GM18858 (cell line): Measurements from ENCODE around the gene OR2C1.

Experiments
- ATAC-seq: cut with Tn5 transposase; IDR thresholded peaks from one replicate; pipeline ENCODE4 v1.9.1; 2021; ENCODE audit not compliant: unreplicated experiment

OR2C1 gene

DNA sequence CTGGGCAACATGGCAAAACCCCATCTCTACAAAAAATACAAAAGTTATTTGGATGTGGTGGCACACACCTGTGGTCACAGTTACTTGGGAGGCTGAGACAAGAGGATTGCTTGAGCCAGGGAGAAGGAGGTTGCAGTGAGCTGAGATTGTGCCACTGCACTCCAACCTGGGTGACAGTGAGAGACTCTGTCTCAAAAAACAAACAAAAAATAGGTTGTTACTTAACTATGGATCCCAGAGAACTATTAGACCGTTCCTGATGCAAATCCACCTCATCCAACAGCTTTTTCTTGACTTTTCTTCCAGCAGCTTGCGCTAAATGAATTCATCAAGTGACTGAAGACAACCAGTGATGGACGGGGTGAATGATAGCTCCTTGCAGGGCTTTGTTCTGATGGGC, at the start of gene OR2C1:
Gene OR2C1 (plus strand): TSS at position 301 of the 400 bp plus-strand sequence. CDS start 52 bp downstream, at position 353.
- ATAC-seq: no peak

DNA sequence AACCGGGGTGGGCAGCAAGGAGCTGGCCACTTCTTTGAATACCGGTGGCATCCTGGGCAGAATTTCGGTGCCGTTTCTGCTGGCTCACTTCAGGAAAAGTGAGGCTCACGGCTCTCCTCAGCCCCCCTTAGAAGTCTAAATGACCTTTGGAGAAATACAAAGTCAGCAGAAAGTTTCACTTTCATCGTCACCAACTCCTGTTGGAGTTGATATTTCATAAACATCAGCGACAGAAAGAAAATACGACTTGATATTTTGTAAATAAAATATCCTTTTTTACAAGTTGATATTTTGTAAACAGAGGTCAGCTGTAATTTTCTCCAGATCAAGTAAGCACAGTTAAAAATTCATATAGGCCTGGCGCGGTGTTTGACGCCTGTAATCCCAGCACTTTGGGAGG, 49.6 kb upstream of the OR2C1 start:
- no peak for ATAC-seq

DNA sequence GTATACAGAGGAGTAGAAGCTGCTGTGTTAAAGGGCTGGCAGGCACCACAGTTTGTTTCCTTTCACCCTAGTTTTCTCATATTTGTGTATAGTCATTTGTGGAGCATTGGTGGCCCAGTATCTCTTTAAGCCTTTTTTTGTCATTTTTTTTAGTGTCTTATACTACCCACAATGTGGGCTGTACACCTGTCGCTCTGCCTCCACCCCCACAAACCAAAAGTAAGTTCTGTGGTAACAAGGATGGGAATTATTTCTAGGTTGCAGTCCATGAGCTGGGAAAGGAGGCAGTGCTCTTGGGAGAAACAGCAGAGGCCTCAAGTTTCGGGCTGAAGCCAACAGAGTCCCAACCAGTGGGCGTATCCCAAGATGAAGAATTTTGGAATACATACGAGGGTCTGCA, 44.2 kb upstream of the OR2C1 start:
- ATAC-seq: no peak

DNA sequence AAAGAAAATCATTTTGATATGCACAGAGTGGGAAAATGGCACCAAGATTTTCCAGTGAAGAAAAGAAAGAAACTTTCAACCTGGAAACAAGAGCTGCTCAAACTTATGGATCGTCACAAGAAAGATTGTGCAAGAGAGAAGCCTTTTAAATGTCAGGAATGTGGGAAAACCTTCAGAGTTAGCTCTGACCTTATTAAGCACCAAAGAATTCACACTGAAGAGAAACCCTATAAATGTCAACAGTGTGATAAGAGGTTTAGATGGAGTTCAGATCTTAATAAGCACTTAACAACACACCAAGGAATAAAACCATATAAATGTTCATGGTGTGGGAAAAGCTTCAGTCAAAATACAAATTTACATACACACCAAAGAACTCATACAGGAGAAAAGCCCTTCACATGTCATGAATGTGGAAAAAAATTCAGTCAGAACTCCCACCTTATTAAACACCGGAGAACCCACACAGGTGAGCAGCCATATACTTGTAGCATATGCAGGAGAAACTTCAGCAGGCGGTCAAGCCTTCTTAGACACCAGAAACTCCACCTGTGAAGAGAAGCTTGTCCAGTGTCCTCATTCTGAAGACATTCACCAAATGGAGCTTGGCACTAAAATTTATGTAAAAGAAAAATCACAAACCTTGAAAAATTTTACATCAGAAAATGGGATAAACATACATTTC, 38.2 kb upstream of the OR2C1 start:
- ATAC-seq: no peak

DNA sequence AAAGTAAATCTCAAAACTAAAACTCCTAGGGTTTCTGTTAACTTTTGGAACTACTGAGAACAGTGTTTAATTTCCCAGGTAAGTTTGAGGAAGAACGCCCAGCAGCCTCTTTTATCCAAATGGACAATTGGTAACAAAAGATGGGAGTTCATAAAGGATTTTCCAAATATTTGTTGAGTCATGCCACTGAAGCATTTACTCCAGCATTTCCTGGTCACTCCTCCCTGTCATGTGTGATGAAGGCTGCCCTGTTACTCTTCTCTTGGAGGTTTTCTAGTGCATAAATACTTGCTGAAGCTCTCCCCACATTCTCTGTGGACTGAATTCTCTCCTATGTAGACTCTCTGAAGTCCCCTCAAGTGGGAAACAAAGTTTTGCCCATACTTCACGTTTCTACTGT, 33.9 kb upstream of the OR2C1 start:
- no peak for ATAC-seq

DNA sequence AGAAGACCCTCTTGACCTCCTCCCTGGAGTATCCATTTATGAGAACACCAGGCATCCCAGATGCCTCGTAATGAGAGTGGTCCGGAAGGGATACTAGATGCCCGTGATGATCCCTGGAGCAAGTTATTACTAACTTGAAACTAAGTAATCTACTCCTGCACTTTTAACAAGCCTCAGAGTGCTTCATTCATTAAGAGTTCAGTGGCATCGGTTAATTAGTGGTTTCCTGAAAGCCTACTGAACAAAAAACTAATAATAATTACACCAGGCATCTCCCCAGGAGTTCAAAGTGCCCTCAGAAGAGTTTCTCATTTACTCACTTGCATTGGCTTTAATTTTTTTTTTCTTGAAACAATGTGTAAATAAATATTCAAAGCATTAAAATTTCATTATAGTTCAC, 28.2 kb upstream of the OR2C1 start:
- ATAC-seq: no peak

DNA sequence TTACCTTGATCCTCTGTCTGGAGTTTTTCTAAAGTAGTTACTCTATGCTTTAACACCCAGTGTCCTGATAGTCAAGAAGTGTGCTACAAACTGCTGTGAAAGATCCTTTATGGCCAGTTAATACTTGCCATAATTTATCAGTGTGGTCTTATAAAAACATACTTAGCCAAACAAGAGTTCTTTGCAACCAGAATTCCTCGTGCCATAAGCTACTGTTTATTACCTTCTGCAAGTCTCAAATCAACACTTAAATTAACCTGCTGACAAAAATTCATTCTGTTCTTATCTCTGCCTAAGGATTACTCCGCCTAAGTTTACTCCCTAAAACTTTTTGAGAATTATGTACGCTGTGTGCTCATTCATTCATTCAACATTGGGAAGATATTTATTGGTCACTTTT, 27.6 kb upstream of the OR2C1 start:
- ATAC-seq: no peak

DNA sequence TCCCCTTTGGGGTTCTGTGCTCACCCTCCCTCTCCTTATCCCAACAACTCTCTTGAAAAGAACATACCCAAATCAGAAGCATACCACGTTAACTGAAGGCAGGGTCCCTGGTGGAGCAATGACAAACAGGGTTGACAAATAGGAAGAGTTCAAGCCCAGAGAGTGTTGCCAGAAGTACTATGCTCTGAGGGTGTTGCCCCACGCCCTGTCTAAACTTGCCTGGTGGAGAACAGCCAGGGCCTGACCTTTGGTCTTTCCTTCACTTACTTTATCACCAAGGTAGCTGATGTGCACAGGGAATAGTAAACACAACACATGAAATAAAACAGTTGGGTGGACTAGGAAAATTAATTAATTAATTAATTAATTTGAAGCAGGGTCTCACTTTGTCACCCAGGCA, 27.0 kb upstream of the OR2C1 start:
- ATAC-seq: no peak

DNA sequence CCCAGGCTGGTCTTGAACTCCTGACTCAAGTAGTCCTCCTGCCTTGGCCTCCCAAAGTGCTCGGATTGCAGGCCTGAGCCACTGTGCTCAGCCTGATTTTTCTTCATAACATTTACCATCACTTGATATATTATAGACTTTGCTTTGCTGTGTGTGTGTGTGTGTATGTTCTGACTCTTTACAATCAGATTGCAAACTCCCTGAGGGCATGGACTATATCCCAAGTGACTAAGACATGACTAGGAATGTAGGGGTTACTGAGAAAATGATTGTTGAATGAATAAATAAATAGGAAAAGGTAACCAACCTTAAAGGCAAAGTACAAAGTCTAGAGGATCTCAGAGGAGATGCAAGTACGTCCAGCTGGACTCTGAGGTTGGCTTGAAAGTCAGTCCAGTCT, 9.6 kb upstream of the OR2C1 start:
- no peak for ATAC-seq

DNA sequence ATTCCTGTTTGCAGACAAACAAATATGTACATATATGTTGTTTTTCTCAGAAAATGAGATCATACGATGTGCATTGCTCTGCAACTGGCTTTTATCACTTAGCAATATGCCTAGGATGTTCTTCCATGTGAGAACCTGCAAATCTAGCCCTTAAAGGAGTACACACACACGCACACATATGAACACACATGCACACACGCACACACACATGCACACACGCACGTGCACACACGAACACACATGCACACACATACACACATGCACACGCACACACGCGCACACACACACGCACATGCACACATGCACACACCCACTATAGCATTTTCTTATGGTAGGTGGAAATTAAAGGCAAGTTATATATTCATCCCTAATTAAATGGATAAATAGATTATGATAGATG, 8.1 kb upstream of the OR2C1 start:
- no peak for ATAC-seq

DNA sequence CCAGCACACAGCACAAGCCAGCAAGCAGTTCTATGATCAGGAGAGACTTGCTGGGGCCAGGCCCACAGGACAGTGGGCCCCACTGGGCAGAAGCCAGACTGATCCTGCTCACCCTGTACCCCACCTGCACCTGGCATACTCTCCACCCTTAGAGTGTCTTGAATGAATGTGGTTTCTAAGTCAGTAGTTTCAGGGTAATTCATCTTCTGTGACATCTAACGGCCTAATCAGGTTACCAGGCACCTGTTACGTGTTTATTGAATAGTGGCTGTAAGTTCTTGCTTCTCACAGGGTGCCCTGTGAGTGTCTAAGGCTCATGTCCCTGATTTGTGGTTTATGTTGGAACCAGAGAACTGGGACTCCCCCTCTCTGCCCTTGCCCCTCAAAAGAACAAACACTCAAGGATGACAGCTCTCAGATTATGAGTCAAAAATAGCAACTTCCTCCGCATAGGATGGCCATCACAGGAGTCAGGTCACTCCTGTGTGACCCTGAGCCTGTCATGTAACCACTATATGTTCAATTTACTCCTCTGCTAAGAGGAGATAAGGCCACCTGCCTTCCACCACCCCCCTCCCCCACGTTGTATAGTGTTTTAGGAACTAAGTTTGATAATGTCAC, 7.0 kb upstream of the OR2C1 start:
- no peak for ATAC-seq

DNA sequence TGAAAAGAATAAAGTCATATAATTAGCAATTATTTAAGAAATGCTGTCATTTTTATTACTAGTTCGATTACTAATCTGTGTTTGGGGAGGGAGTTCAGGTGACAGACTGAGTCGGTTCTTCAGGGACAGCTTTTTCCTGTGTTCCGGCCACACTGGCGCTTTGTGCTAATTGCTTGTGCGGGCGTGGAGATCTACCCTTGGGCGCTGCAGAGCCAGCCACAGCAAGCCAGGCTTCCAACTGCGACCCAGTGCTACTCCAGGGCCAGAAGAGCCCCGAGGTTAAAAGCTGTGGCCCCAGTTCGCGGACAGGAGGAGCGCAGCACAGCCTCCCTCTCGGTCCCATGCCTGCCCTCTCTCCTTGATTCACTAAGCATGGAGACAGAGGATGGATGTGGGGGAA, 6.5 kb upstream of the OR2C1 start:
- ATAC-seq: no peak

DNA sequence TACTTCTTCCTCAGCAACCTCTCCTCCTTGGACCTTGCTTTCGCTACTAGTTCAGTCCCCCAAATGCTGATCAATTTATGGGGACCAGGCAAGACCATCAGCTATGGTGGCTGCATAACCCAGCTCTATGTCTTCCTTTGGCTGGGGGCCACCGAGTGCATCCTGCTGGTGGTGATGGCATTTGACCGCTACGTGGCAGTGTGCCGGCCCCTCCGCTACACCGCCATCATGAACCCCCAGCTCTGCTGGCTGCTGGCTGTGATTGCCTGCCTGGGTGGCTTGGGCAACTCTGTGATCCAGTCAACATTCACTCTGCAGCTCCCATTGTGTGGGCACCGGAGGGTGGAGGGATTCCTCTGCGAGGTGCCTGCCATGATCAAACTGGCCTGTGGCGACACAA, 429 bp downstream of the OR2C1 start:
- ATAC-seq: no peak

DNA sequence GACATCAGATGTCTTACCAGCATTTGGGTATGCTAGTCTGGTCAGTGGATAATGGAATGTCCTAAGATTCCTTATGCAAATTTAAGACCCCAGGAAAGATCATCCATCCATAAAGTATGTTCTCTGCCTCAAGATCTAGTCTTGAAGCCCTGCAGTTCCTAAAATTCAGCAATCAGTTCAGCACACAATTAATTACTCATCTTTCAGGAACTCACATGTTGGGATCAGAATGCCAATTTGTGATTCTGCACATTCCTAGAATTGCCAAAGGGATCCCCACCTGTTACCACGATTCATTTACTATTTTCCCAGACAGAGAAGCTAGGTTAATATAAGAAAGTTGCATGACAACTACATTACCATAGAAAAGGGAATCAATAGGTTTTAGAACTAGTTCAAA, 3.2 kb downstream of the OR2C1 start:
- ATAC-seq: no peak

DNA sequence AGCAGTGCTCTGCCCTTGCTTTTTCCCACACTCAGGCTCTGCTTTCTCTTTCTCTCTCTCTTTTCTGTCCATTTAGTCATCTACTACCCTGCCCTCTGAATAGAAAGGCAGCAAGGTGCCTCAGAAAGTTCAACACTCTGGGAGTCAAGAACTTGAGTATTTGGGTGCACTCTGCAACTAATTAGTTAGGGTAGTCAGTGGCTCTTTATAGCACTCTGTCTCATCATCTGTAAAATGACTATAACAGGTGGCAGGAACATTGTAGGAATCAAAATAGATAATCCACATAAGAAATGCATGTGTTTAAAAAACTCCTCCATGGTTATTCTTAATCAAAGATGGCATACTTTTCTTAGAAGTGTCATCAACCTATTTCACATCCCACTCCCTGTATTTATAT, 7.2 kb downstream of the OR2C1 start:
- no peak for ATAC-seq

DNA sequence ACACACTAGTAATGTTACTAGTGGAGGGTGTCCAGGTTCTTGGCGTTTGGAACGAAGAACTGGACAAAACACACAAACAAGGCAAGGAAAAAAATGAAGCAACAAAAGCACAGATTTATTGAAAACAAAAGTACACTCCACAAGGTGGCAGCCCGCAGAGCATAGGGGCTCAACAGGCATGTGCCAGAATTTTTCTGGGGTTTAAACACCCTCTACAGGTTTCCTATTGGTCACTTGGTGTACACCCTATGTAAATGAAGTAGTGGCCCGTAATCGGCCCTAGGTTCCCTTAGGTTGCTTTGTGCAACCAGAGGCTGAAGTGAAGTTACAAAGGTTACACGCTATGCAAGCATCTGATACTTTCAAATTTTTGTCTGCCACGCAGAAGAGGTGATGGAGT, 8.1 kb downstream of the OR2C1 start:
- no peak for ATAC-seq

DNA sequence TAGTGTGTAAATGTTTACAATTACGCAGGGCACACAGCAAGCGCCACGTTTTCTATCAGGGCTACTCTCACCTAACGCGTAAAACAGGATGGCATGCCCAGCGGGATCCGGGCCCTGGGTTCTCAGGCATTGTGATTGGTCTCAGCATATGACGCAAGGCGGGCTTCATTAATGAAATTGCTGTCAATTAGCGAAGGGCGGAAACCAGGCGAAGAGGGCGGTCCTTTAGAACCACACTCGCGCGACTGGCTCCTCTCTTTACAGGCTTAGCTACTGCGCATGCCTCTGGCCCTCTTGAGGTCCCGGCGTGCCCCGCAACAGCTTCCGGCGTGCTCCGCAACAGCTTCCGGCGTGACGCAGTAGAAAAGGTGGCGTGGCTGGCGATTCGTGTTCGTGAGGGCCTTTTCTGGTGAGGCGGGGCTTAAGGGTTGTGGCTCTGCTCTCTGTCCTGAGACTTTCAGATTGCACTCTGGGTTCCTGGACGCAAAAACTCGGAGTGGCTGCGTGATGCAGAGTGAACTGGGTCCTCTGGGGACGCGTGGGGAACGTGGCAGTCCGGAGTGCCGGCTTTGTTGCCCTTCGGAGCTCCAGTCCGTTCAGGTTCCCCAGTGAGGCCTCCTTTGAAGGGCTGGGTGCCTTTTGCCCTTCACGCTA, 9.2 kb downstream of the OR2C1 start:
- ATAC-seq: no peak

DNA sequence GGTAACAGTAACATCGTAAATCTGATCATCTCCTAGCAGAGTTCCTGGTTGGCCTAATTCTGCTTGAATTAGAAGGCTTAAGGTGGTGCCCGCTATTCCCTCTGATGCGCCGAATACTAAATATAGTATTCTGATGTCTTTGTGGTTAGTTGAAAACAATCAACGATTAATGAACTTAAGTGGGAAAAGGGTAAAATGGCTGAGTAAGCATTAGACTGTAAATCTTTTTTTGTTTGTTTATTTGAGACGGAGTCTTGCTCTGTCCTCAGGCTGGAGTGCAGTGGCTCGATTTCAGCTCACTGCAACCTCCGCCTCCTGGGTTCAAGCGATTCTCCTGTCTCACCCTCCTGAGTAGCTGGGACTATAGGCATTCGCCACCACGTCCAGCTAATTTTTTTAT, 13.4 kb downstream of the OR2C1 start:
- ATAC-seq: no peak

DNA sequence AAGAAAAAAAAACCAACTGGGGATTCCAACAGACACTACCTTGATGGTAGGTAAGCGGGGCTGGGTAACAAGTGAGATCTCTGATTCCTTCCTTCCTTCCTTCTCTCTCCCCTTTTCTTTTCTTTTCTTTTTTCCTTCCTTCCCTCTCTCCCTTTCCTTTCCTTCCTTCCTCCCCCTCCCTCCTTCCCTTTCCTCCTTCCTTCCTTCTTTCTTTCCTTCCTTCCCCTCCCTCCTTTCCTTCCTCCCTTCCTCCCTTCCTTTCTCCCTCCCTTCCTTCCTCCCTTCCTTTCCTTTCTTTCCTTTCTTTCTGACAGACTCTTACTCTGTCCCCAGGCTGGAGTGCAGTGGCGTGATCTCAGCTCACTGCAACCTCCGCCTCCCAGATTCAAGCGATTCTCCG, 20.0 kb downstream of the OR2C1 start:
- no peak for ATAC-seq

DNA sequence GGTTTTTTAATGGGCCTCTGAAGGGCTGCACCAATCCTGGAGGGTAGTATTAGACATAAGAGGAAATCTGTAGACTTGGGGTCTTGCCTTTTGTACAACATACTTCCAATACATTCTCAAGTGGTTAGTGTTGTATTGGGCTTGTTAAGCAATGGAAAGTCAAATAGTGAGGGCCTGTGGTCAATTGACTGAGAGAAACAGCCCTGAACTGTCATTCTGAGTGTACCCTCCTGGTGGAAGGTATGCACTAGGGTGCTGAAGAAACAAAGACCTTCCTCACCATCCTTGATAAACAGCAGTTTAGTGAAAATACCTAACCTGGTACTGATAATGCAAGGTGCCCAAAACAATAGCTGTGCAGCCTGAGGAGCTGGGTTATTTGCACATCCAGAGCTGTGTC, 22.2 kb downstream of the OR2C1 start:
- no peak for ATAC-seq

DNA sequence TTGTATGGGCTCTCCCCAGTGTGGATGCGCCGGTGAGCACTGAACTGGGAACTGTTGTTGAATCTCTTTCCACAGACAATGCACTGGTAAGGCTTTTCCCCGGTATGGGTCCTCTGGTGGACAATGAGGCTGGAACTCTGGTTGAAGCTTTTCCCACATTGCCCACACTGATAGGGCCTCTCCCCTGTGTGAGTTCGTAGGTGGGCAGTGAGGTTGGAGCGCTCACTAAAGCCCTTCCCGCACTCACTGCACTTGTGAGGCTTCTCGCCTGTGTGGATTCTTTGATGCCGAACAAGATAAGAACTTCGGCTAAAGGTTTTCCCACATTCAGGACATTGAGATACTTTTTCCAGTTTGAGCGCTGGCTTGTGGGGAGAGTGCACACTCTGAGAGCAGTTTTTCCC, 27.4 kb downstream of the OR2C1 start:
- no peak for ATAC-seq

DNA sequence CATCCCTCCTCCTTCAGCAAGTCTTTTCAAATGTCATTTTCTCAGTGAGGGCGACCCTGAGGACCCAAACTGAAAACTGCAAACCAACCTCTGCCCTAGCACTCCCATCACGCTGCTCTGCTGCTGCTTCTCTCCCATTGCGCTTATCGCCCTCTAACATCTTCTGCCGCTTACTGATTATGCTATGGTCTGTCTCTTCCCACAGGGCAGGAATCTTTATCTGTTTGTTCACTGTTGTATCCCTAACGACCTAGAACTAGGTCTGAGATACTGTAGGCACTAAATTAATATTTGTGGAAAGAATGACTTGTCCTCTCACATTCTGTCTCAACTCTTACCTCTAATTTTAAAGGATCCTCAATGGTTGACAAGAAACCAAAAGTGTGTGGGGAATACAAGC, 32.6 kb downstream of the OR2C1 start:
- ATAC-seq: no peak
